Colonic mucosa (tissue), 4 donors: Measurements from ENCODE around the gene ELFN2. TPM values are rescaled to one million over a fixed set of nuclear protein-coding genes. Genes with fewer than 3 reads are reported as not detected.

ENCODE experiments used
- DNase-seq: peaks from one replicate; pipeline ENCODE4 v3.0.0-alpha.2; 2020
- H3K27ac ChIP-seq: fragments of 200-600 bp; one replicate; pipeline ENCODE4 v1.8.0; 2021
- H3K27me3 ChIP-seq: fragments of 200-600 bp; one replicate; pipeline ENCODE4 v1.8.0; 2021
- H3K36me3 ChIP-seq: fragments of 200-600 bp; one replicate; pipeline ENCODE4 v1.8.0; 2021
- H3K4me1 ChIP-seq: fragments of 200-600 bp; one replicate; pipeline ENCODE4 v1.8.0; 2021; ENCODE audit warnings: mild to moderate bottlenecking
- H3K4me3 ChIP-seq: fragments of 200-600 bp; one replicate; pipeline ENCODE4 v1.8.0; 2021
- H3K9ac ChIP-seq, 2 donors: one replicate each; pipeline ENCODE4 v1.7.0; 2013; ENCODE audit warnings: control low read depth in 2 of 2, low read depth in 2 of 2, low read length in 2 of 2
- H3K9me3 ChIP-seq: fragments of 200-600 bp; one replicate; pipeline ENCODE4 v1.8.0; 2021
- CTCF ChIP-seq: fragments of 200-600 bp; IDR thresholded peaks from one replicate; pipeline ENCODE4 v1.8.0; 2022; ENCODE audit warnings: antibody characterized with exemption, mild to moderate bottlenecking
- intact Hi-C: fragments of 100-400 bp; cut with DNase I; formaldehyde crosslinking; loops from one replicate; pipeline ENCODE4 v1.14.1; 2022
- total RNA-seq, 2 donors: library from RNA; stranded (reverse); fragmentation: NEBNext Ultra II Directional in 1 of 2; extraction: Animal tissue kit (Norgen Biotek cat#: 25700) in 1 of 2; gene quantifications; one replicate each; pipeline ENCODE4 v1.2.1, GENCODE V29; 2021
- donor health status: healthy.
- donor health status: DM: no; HTN: no; CAD: no.
- donor health status: DM: no; HTN: no; CAD: no.

ELFN2 gene
- total RNA-seq, 2 donors from 2014 or later, result 0.07 to 0.21 TPM

GRCh38 chr22:37379085-37379484, 48.2 kb downstream of the ELFN2 start:
- Histone ChIP-seq H3K27me3 (peaks cover 8% of the 10 kb centered on the region), H3K27ac (no peak overlapping the region), H3K9ac (no peak overlapping the region), H3K4me1 (no peaks in the 10 kb centered on the region), H3K36me3 (no peaks in the 10 kb centered on the region), H3K9me3 (no peaks in the 10 kb centered on the region), H3K4me3 (no peak overlapping the region)
- intact Hi-C loops, result no loop called here
- no peak for DNase-seq
- TF ChIP-seq CTCF, result no peak

- Histone ChIP-seq H3K4me3 (no peak overlapping the region), H3K27me3 (peaks cover 8% of the 10 kb centered on the region), H3K9ac (no peak overlapping the region), H3K4me1 (no peaks in the 10 kb centered on the region), H3K36me3 (no peaks in the 10 kb centered on the region), H3K9me3 (no peaks in the 10 kb centered on the region), H3K27ac (no peak overlapping the region)
- no peak for TF ChIP-seq CTCF
- no peak for DNase-seq
- intact Hi-C loops, result no loop called here
These were observed 48.6 kb downstream of the ELFN2 start for GRCh38 chr22:37378642-37379058.

- intact Hi-C loops, result no loop called here
- no peak overlapping the region for H3K9ac ChIP-seq
- H3K4me1 ChIP-seq, result no peaks in the 10 kb centered on the region
- TF ChIP-seq CTCF, result no peak
- DNase-seq, result no peak
- H3K9me3 ChIP-seq, result no peaks in the 10 kb centered on the region
- no peaks in the 10 kb centered on the region for H3K36me3 ChIP-seq
- H3K27me3 ChIP-seq, result peaks cover 8% of the 10 kb centered on the region
- H3K27ac ChIP-seq, result no peak overlapping the region
- no peak overlapping the region for H3K4me3 ChIP-seq
These were observed 49.4 kb downstream of the ELFN2 start for GRCh38 chr22:37377927-37378326.

- no peak overlapping the region for H3K9ac ChIP-seq
- H3K9me3 ChIP-seq, result no peaks in the 10 kb centered on the region
- H3K4me1 ChIP-seq, result no peaks in the 10 kb centered on the region
- DNase-seq, result no peak
- no peak overlapping the region for H3K4me3 ChIP-seq
- no peaks in the 10 kb centered on the region for H3K36me3 ChIP-seq
- no peak for TF ChIP-seq CTCF
- H3K27me3 ChIP-seq, result peaks cover 8% of the 10 kb centered on the region
- intact Hi-C loops, result no loop called here
- H3K27ac ChIP-seq, result no peak overlapping the region
These were observed 50.1 kb downstream of the ELFN2 start for GRCh38 chr22:37377138-37377537.

- no peak for DNase-seq
- Histone ChIP-seq H3K4me1 (no peaks in the 10 kb centered on the region), H3K9me3 (no peaks in the 10 kb centered on the region), H3K9ac (no peak overlapping the region), H3K27me3 (peaks cover 8% of the 10 kb centered on the region), H3K27ac (no peak overlapping the region), H3K4me3 (no peak overlapping the region), H3K36me3 (no peaks in the 10 kb centered on the region)
- TF ChIP-seq CTCF, result no peak
- intact Hi-C loops, result no loop called here
These were observed 50.6 kb downstream of the ELFN2 start for GRCh38 chr22:37376643-37377042.

- intact Hi-C loops, result no loop called here
These were observed 51.5 kb downstream of the ELFN2 start for GRCh38 chr22:37375801-37376200.

More at GRCh38 chr22:37375801-37376200, 51.5 kb downstream of the ELFN2 start:
- Histone ChIP-seq H3K9ac (no peak overlapping the region), H3K4me1 (no peaks in the 10 kb centered on the region), H3K27ac (no peak overlapping the region), H3K9me3 (no peaks in the 10 kb centered on the region), H3K4me3 (no peak overlapping the region), H3K27me3 (peaks cover 8% of the 10 kb centered on the region), H3K36me3 (no peaks in the 10 kb centered on the region)
- no peak for TF ChIP-seq CTCF
- no peak for DNase-seq
